ENCODE measurements around the gene PLAAT5. TPM values are rescaled to one million over a fixed set of nuclear protein-coding genes. Genes with fewer than 3 reads are reported as not detected.

The PLAAT5 gene
- total RNA-seq, 1 donor from 2014 or later: 0.06 TPM

GRCh38 chr11:63510360-63511047 lies 19.5 kb upstream of the PLAAT5 start:
- H3K4me3 ChIP-seq (ENCODE audit: low read depth, low read length): no peak overlapping the region
- DNase-seq (ENCODE audit: low read depth): no peak
- peak; percentile 14 for TF ChIP-seq CTCF (conservative IDR thresholded peaks at IDR 0.05; ENCODE audit: low read depth, low read length)

DNA sequence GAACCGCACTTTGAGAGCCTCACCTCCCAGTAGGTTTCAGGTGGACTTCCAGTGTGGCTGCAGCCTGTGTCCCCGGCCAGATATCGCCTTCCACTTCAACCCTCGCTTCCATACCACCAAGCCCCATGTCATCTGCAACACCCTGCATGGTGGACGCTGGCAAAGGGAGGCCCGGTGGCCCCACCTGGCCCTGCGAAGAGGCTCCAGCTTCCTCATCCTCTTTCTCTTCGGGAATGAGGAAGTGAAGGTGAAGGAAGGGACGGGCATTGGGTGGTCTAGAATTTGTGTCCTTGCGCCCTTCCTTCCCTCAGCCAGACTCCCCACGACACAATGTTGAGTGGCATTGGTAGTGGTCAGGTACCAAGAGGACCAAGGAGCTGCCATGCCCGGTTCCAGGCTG lies 17.8 kb upstream of the PLAAT5 start:
- no peak for DNase-seq (ENCODE audit: low read depth)
- no peak overlapping the region for H3K4me3 ChIP-seq (ENCODE audit: low read depth, low read length)
- no peak for TF ChIP-seq CTCF (conservative IDR thresholded peaks at IDR 0.05; ENCODE audit: low read depth, low read length)

GRCh38 chr11:63508009-63508408 lies 17.0 kb upstream of the PLAAT5 start:
- H3K4me3 ChIP-seq (ENCODE audit: low read depth, low read length): no peak overlapping the region
- TF ChIP-seq CTCF (conservative IDR thresholded peaks at IDR 0.05; ENCODE audit: low read depth, low read length): peak; percentile 54
- DNase-seq (ENCODE audit: low read depth): no peak

- no peak for DNase-seq (ENCODE audit: low read depth)
- TF ChIP-seq CTCF (conservative IDR thresholded peaks at IDR 0.05; ENCODE audit: low read depth, low read length): no peak
- H3K4me3 ChIP-seq (ENCODE audit: low read depth, low read length): no peak overlapping the region
These were observed 16.5 kb upstream of the PLAAT5 start for GRCh38 chr11:63507511-63507910.

DNA sequence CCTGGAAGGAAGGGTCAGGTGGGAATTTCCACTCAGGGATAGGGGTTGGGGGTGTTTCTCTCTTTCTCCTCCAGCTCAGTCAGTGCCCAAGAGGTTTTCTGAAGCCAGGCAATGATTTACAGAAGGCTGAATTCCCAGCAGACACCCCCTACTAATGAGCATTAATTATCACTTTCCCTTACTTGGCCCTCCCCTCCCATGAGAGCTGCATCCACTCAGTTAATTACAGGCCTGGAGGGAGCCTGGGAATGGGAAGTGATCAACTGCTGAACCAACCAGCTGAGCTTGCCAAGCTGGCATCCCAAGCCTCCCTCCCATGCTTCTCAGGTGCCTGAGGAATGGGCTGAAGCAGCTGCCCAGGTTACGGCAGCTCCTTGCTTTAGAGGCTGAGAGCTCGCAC lies 15.9 kb upstream of the PLAAT5 start:
- H3K4me3 ChIP-seq (ENCODE audit: low read depth, low read length): no peak overlapping the region
- no peak for DNase-seq (ENCODE audit: low read depth)
- no peak for TF ChIP-seq CTCF (conservative IDR thresholded peaks at IDR 0.05; ENCODE audit: low read depth, low read length)

- DNase-seq (ENCODE audit: low read depth): no peak
- no peak for TF ChIP-seq CTCF (conservative IDR thresholded peaks at IDR 0.05; ENCODE audit: low read depth, low read length)
- H3K4me3 ChIP-seq (ENCODE audit: low read depth, low read length): no peak within 1 kb of the TSS
These were observed 15.0 kb upstream of the PLAAT5 start, which contains the start of gene LGALS12 for GRCh38 chr11:63505857-63506528. LGALS12 (plus strand) TSS chr11:63506084; CDS start chr11:63506459, 375 bp downstream.

Data from epithelial cell of proximal tubule (primary cell).